Upper lobe of left lung (tissue), 6 donors: ENCODE results near the gene PTH. TPM values are rescaled to one million over a fixed set of nuclear protein-coding genes. Genes with fewer than 3 reads are reported as not detected.

Experiments
- ATAC-seq, 2 donors: fragments of 200-7000 bp; cut with Tn5 transposase; one replicate each; pipeline ENCODE4 v1.9.1; 2022; ENCODE audit warnings: mild to moderate bottlenecking in 2 of 2, moderate library complexity in 2 of 2; ENCODE audit not compliant: low FRiP score in 2 of 2
- DNase-seq, 2 donors: peaks; one replicate each; pipeline ENCODE4 v3.0.0-alpha.2; 2019 to 2020
- H3K27ac ChIP-seq, 4 donors: fragments of 200-600 bp; sonication (generic); one replicate each; pipeline ENCODE4 v1.5.1; 2016 to 2019
- H3K27me3 ChIP-seq, 4 donors: fragments of 200-600 bp; sonication (generic); one replicate each; pipeline ENCODE4 v1.5.1; 2017 to 2019
- H3K36me3 ChIP-seq, 4 donors: fragments of 200-600 bp; sonication (generic); one replicate each; pipeline ENCODE4 v1.5.1; 2016 to 2019
- H3K4me1 ChIP-seq, 4 donors: fragments of 200-600 bp; sonication (generic); one replicate each; pipeline ENCODE4 v1.5.1; 2018 to 2019
- H3K4me3 ChIP-seq, 4 donors: fragments of 200-600 bp; sonication (generic); one replicate each; pipeline ENCODE4 v1.5.1; 2017 to 2019; ENCODE audit warnings: mild to moderate bottlenecking in 2 of 4, moderate library complexity in 1 of 4
- H3K9me3 ChIP-seq, 4 donors: fragments of 200-600 bp; sonication (generic); one replicate each; pipeline ENCODE4 v1.5.1; 2018 to 2019
- CTCF ChIP-seq, 6 experiments: fragments of 450-650 bp in 4 of 6; fragments of 200-600 bp in 2 of 6; sonication (generic) in 2 of 6; IDR thresholded peaks; one replicate each; pipeline ENCODE4 v1.5.1; 2016 to 2019; ENCODE audit warnings: antibody characterized with exemption in 6 of 6
- EP300 ChIP-seq, 4 donors: sonication (generic); formaldehyde crosslinking; IDR thresholded peaks; one replicate each; pipeline ENCODE4 v1.5.1; 2017; ENCODE audit warnings: antibody characterized with exemption in 4 of 4, control low read depth in 2 of 4
- POLR2A ChIP-seq, 4 donors: fragments of 450-650 bp; IDR thresholded peaks; one replicate each; pipeline ENCODE4 v1.5.1; 2016 to 2017; ENCODE audit warnings: antibody characterized with exemption in 4 of 4, mild to moderate bottlenecking in 2 of 4
- POLR2AphosphoS5 ChIP-seq, 2 donors: sonication (generic); formaldehyde crosslinking; IDR thresholded peaks; one replicate each; pipeline ENCODE4 v1.5.1; 2017; ENCODE audit warnings: antibody characterized with exemption in 2 of 2
- WGBS, 2 donors: methylation state at CpG; one replicate each; pipeline ENCODE4 v1.1.5; 2017 to 2018; 5-methylcytosine and 5-hydroxymethylcytosine counted together
- total RNA-seq, 6 donors: library from RNA; depleted of rRNA in 4 of 6; stranded (reverse); fragments of >200 nt in 4 of 6; gene quantifications; one replicate each; pipeline versions ENCODE4 v1.1.0 to v1.2.1, GENCODE V29; 2016 to 2021
- donor health status: DM: no; HTN: no; CAD: no; lungs with moderate emphysema.
- donor health status: DM: no; HTN: yes; CAD: no; lungs with severe emphysema.

PTH gene
- total RNA-seq, 6 donors from 2014 or later, result not detected

- WGBS, 2 donors, result 81 to 88% methylated on average over 2 of the region's 2 CpGs
- H3K27me3 ChIP-seq, result no peaks in the 10 kb centered on the region
- H3K4me1 ChIP-seq, result peaks cover 11 to 27% (median 18%) of the 10 kb centered on the region in 4 donors
- H3K27ac ChIP-seq, result no peak overlapping the region
- no peak overlapping the region for H3K4me3 ChIP-seq
- DNase-seq, result no peak
- no peaks in the 10 kb centered on the region for H3K36me3 ChIP-seq
- ATAC-seq, result no peak
- TF ChIP-seq POLR2AphosphoS5 (IDR thresholded peaks at IDR 0.05), result no peak
- no peak for TF ChIP-seq EP300 (IDR thresholded peaks at IDR 0.05)
- no peak for TF ChIP-seq POLR2A (IDR thresholded peaks at IDR 0.05)
- TF ChIP-seq CTCF (IDR thresholded peaks at IDR 0.05), result no peak
- no peaks in the 10 kb centered on the region for H3K9me3 ChIP-seq
Observed at GRCh38 chr11:13450832-13451397, 44.9 kb downstream of the PTH start.

- TF ChIP-seq POLR2A (IDR thresholded peaks at IDR 0.05), result no peak
- TF ChIP-seq CTCF (IDR thresholded peaks at IDR 0.05), result no peak
- TF ChIP-seq POLR2AphosphoS5 (IDR thresholded peaks at IDR 0.05), result no peak
- no peak for TF ChIP-seq EP300 (IDR thresholded peaks at IDR 0.05)
- peak overlapping the region in 2 of 4 donors; percentile 49 to 77 for H3K27ac ChIP-seq
- no peak for DNase-seq
Observed at GRCh38 chr11:13449522-13449921, 46.3 kb downstream of the PTH start.

GRCh38 chr11:13448876-13449275, 46.9 kb downstream of the PTH start:
- peak overlapping the region in 3 of 4 donors; percentile 5 to 77 (median 49) for H3K27ac ChIP-seq
- H3K9me3 ChIP-seq, result no peaks in the 10 kb centered on the region
- H3K36me3 ChIP-seq, result no peaks in the 10 kb centered on the region
- no peak overlapping the region for H3K4me3 ChIP-seq
- DNase-seq (no peak), ATAC-seq (peak in 1 of 2 donors; percentile 89)
- peaks cover 11 to 30% (median 20%) of the 10 kb centered on the region in 4 donors for H3K4me1 ChIP-seq
- WGBS, 2 donors, result 47 to 49% methylated on average over 2 of the region's 2 CpGs
- no peaks in the 10 kb centered on the region for H3K27me3 ChIP-seq
- TF ChIP-seq POLR2AphosphoS5 (IDR thresholded peaks at IDR 0.05), result no peak
- no peak for TF ChIP-seq EP300 (IDR thresholded peaks at IDR 0.05)
- no peak for TF ChIP-seq CTCF (IDR thresholded peaks at IDR 0.05)
- TF ChIP-seq POLR2A (IDR thresholded peaks at IDR 0.05), result no peak

More at GRCh38 chr11:13449522-13449921, 46.3 kb downstream of the PTH start:
- Histone ChIP-seq H3K27me3 (no peaks in the 10 kb centered on the region), H3K4me1 (peaks cover 11 to 30% (median 20%) of the 10 kb centered on the region in 4 donors), H3K4me3 (no peak overlapping the region), H3K36me3 (no peaks in the 10 kb centered on the region), H3K9me3 (no peaks in the 10 kb centered on the region)
- ATAC-seq, result no peak
- 8 to 64% methylated on average over 1 of the region's 1 CpG for WGBS, 2 donors

GRCh38 chr11:13446444-13446843, 49.4 kb downstream of the PTH start:
- ATAC-seq (no peak), DNase-seq (no peak)
- H3K27me3 ChIP-seq, result no peaks in the 10 kb centered on the region
- no peaks in the 10 kb centered on the region for H3K36me3 ChIP-seq
- H3K27ac ChIP-seq, result peak overlapping the region in 1 of 4 donors; percentile 48
- no peaks in the 10 kb centered on the region for H3K9me3 ChIP-seq
- no peak for TF ChIP-seq CTCF (IDR thresholded peaks at IDR 0.05)
- TF ChIP-seq EP300 (IDR thresholded peaks at IDR 0.05), result no peak
- no peak for TF ChIP-seq POLR2AphosphoS5 (IDR thresholded peaks at IDR 0.05)
- TF ChIP-seq POLR2A (IDR thresholded peaks at IDR 0.05), result no peak
- no peak overlapping the region for H3K4me3 ChIP-seq
- peaks cover 11 to 30% (median 20%) of the 10 kb centered on the region in 4 donors for H3K4me1 ChIP-seq

GRCh38 chr11:13445588-13445987, 50.2 kb downstream of the PTH start:
- Histone ChIP-seq H3K4me1 (peaks cover 11 to 30% (median 20%) of the 10 kb centered on the region in 4 donors), H3K36me3 (no peaks in the 10 kb centered on the region), H3K27me3 (no peaks in the 10 kb centered on the region), H3K9me3 (no peaks in the 10 kb centered on the region), H3K27ac (no peak overlapping the region), H3K4me3 (no peak overlapping the region)
- TF ChIP-seq POLR2A (IDR thresholded peaks at IDR 0.05) (no peak), CTCF (IDR thresholded peaks at IDR 0.05) (no peak), EP300 (IDR thresholded peaks at IDR 0.05) (no peak), POLR2AphosphoS5 (IDR thresholded peaks at IDR 0.05) (no peak)
- DNase-seq (no peak), ATAC-seq (no peak)
- 96 to 97% methylated on average over 2 of the region's 2 CpGs for WGBS, 2 donors
